GM04504 (cell line): Measurements from ENCODE around the gene NOC2L.
"Not testable (repeated sequence)": the region's sequence is repeated elsewhere in the genome, so short reads cannot be mapped to it uniquely, and the experiment has no call there.

Source experiments
- DNase-seq: peaks from one replicate; pipeline ENCODE4 v3.0.0-alpha.2; 2012; ENCODE audit warnings: low read depth

NOC2L gene

GRCh38 chr1:958823-959730 is at the start of gene NOC2L:
Gene NOC2L, minus strand, starts transcription at chr1:959256. Its CDS starts 16 bp downstream, at chr1:959240.
- peak; percentile 71 for DNase-seq

- DNase-seq: no peak
These were observed 47.5 kb upstream of the NOC2L start for GRCh38 chr1:1006305-1007159.

- no peak for DNase-seq
These were observed 46.8 kb upstream of the NOC2L start for GRCh38 chr1:1005774-1006304.

- no peak for DNase-seq
These were observed 46.0 kb upstream of the NOC2L start for GRCh38 chr1:1004780-1005697.

- DNase-seq: no peak
These were observed 45.3 kb upstream of the NOC2L start for GRCh38 chr1:1004420-1004779.

GRCh38 chr1:1003618-1004419 is 44.8 kb upstream of the NOC2L start:
- DNase-seq: no peak

- no peak for DNase-seq
These were observed 42.2 kb upstream of the NOC2L start for GRCh38 chr1:1001057-1001783.

GRCh38 chr1:1000357-1001056 is 41.5 kb upstream of the NOC2L start:
- no peak for DNase-seq

GRCh38 chr1:999725-1000356 is 40.8 kb upstream of the NOC2L start, which contains the start of gene HES4:
Gene HES4, minus strand, starts transcription at chr1:1000097. Its CDS starts 124 bp downstream, at chr1:999973.
- DNase-seq: peak; percentile 82

GRCh38 chr1:998995-999724 is 40.1 kb upstream of the NOC2L start:
- no peak for DNase-seq

GRCh38 chr1:998745-998994 is 39.6 kb upstream of the NOC2L start:
- DNase-seq: no peak

- DNase-seq: no peak
These were observed 39.1 kb upstream of the NOC2L start for GRCh38 chr1:997993-998744.

GRCh38 chr1:997713-997992 is 38.6 kb upstream of the NOC2L start:
- no peak for DNase-seq

GRCh38 chr1:996851-997712 is 38.0 kb upstream of the NOC2L start:
- DNase-seq: no peak

- no peak for DNase-seq
These were observed 36.9 kb upstream of the NOC2L start for GRCh38 chr1:995665-996633.

GRCh38 chr1:994546-994945 is 35.5 kb upstream of the NOC2L start:
- DNase-seq: not testable (repeated sequence)
